CD4-positive, alpha-beta T cell treated with Interleukin-17A for 4 hours (primary cell): Measurements from ENCODE around the gene LDLRAD4.
A peak's percentile ranks its signal among the peaks of the same experiment; 100 is the strongest.

Experiments used
- DNase-seq: peaks from one replicate; pipeline ENCODE4 v3.0.0-alpha.2; 2020; ENCODE audit warnings: mixed read lengths

Gene LDLRAD4

DNA sequence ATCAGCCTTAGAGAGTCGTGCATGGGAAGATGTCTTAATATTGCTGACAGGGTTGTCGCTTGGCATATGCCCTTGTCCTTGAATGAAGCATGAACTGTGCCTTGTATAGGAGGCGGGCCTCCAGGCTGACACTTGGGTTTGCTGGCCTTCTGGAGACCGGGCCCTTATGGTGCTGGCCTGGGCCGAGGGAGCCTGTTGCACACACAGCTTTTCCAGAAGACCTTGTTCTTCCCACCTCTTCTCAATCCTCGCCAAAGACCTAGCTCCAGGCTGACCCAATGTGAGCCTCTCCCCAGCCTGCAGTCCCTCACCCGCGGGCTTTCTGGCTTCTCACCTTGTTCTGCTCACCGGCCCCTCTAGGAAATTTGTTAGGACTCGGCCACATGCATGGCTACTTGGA lies 308.7 kb downstream of the LDLRAD4 start:
- DNase-seq: no peak

DNA sequence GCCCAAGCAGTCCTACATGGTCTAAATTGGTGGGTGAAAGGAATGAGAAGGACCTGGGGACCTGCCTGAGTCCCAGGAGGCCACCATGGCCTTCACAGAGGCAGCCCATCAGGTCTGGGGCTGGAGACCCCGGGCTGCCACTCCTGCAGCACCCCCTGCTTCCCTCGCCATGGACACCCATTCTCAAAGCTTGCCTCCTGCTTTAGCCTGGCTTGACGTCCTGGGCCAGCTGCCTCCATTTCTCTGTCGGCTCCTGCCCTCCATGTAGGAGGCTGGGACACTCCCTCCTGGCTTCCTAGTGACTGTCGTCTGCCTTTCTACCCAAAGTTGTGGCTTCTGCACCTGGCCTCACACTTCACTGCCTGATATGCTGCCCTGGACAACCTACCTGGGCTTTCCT lies 309.2 kb downstream of the LDLRAD4 start:
- DNase-seq: no peak

DNA sequence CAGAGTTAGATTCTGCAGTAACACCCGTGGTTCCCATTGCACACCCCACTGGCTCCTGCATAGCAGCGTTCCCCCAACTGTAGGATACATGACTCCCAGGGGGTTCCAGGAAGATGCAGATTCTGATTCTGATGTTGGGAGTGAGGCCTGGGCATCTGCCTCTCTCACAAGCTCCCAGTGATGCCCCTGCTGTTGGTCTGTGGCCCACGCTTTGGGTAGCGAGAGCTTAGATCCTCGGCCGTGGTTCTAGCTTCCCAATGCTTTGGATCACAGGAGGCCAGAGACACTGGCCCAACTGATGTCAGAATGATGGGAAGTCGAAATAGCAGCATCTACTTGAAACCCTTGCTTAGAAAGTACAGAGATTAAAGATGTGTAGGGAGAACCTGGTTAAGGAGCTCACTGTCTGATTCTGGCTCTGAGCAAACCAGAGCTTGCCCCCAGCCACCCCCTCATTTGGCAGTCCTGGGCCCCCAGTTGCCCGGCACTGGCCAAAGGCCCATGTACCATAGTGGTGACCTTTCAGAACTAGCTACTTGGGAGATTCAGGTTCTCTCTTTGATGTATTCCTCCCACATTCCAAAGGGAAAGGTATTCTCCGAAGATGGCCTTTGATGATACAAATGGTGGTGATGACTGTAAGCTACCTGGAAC lies 310.3 kb downstream of the LDLRAD4 start:
- no peak for DNase-seq

DNA sequence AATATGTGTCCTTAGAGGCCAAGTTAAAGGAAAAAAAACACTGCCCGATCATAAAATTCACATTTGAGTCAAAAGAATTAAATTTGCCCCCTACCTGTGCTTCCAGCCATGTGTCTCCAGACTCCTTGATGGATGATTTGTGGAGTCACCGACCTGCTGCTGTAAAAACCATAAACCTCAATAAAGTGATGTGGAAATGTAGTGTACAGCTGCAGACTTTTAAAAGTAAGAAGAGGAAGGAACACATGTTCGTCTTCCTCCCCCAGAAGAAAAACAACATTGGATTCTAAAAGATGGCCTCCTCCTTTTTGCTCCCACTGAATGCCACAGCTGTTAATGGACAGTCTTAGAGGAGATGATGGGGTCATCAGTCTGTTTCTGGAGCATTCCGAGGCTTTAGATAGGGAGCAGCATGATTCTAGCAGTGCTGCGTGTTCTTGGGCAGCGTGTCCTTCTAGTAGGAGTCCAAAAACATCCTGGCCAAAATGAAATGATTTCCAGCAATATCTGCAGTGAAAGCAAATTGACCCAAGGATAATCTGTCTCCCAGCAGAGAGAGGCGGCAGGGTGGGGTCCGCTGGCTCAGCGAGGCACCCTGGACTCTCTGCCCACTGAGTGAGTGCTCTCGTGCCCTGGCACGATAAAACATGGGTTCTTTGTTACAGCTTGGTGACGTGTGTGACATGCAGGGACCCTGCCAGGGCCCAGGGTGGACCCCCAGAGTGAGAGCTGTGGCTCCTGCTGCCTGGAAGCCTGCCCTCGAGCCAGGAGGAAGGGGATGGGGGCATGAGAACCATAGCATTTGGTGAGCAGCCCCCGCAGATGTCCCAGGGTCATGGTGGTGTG lies 311.7 kb downstream of the LDLRAD4 start:
- DNase-seq: no peak

DNA sequence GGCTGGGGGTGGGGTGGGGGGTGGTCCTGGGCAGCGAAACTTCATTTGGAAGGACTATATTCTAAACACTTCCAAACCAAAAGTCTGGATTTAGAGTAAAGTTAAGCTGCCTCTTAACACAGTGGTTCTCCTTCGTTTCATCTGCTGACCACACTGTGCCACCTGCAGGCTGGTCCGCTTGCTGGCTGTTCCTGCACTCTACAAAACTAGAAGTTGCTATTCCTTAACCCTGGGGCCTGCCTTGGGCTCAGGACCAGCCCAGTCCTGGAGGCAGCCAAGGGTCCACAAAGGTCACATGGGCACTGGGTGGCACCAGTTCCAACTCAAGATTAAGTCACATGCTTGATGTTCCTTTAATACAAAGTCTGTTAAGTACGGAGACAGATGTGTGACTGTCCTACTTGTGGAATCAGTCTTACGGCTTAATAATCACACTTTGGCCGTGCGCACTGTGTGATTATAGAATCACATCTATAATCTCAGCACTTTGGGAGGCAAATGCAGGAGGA lies 312.4 kb downstream of the LDLRAD4 start:
- DNase-seq: peak; percentile 45

DNA sequence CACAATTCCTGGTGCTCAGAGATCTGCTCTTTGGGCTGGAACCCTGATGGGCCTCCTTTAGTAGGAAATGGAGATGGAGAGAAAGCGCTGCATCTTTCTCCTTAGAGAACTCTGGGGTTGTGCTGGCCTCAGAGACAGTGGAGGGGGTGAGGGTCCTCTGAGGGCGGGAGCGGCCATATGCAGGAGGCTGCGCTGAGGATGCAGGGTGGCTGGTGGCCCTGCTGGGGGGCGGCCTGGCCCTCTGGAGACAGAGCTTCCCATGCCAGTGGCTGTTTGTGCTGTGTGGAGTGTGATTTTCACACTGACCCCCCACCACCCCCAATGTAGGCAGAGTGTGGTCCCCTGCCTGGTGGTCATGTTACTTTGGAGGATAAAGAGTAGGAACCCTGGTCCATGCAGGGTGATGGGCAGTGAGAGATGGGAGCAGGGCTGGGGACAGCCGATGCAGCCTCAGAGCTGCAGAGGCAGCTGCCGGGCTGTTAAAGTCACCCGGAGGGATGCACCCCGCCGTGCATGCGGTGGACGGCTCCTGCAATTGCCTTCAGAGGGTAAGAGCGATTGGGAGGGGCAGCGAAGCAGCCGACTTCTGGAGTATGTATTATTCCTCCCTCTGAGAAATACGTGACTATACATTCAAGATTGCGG lies 313.2 kb downstream of the LDLRAD4 start:
- no peak for DNase-seq

DNA sequence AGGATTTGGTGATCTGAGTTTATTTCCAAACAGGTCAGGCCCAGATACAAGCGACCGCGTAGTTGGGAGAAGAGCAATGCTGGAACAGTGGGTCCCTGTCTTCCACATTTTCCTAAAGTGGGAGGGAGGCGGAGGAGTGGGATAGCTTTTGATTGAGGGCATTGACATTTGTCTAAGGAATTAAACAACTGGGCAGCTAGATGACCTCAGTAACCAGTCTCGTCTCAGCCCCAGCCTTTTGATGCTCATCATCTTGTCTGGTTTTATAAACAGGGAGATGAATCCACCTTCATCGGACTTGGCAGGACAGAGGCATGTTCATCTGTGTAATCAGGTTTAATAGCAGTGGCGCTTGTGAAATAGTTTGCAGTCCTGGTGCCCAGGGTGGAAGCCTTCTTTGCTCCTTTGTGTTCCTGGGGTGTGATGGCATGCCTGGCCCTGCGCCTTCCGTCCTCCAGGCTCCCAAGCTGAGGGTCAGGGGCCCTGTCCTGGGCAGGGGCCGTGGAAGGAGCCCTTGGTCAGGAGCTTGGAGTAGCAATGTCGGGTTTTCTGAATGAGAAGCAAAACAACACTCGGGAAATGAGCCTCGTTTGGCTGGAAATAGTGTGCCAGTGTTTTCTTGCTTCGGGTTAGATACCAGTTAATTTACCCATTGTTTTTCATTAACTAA lies 314.0 kb downstream of the LDLRAD4 start:
- no peak for DNase-seq

DNA sequence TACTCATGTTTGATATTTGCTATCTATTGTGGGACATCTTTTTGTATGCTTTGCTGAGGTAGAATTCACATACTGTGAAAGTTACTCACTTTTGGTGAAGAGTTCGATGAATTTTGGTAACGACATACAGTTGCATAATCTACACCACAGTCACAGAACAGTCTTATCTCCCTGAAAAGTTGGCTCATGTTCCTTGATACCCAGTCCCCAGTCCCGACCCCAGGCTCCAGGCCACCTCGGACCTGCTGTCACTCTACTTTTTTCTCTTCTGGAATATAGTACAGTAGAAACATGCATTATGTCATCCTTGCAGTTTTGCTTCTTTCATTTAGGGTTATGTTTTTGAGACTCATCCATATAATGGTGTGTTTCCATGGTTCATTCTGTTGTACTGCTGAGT lies 316.1 kb downstream of the LDLRAD4 start:
- DNase-seq: no peak

DNA sequence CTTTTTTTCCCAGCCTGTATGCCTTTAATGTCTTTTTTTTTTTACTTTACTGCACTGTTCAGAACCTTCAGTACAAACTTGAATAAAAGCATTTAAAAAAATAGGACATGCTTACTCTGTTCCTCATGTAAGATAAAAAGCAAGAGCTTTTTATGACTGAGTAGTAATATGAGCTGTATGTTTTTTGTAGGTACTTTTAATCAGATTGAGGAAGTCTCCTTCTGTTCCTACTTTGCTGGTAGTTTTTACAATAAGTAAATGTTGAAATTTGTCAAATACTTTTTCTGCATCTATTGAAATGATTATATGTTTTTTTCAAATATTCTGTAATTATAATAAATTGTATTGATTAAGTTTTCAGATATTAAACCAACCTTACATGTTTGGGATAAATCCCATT lies 318.0 kb downstream of the LDLRAD4 start:
- DNase-seq: no peak

DNA sequence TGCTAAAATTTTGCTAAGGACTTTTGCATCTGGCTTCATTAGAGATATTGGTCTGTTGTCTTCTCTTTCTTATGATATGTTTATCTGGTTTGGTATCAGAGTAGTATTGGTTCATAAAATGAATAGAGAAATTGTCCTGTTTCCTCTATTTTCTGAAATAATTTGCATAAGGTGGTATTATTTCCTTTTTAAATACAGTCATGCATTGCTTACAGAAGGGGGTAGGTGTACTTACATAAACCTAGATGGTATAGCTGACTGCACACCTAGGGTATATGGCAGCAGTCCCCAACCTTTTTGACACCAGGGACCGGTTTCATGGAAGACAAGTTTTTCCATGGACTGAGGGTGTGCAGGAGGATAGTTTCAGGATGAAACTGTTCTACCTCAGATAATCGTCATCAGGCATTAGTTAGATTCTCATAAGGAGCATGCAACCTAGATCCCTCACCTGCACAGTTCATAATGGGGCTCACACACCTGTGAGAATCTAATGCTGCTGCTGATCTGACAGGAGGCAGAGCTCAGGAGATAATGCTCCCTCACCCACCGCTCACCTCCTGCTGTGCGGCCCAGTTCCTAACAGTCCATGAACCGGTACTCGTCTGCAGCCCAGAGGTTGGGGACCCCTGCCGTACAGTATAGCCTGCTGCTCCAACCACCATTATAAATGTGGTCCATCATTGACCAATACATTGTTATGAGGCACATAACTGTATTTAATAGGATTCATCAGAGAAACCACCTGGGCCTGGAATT lies 318.6 kb downstream of the LDLRAD4 start:
- no peak for DNase-seq

DNA sequence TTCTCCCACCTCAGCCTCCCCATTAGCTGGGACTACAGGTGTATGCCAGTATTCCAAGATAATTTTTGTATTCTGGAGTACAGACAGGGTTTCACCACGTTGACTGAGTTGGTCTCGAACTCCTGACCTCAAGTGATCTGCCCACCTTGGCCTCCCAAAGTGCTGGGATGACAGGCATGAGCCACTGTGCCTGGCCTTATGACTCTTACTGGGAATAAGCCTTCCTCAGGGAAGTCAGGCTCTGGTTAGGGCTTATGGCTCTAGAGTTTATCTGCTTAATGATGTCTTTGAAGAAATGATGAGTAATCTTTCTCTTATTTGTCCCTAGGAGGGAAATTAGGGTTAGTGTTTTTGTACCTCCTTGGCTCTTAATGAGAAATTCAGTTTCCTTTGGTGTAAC lies 320.1 kb downstream of the LDLRAD4 start:
- no peak for DNase-seq

DNA sequence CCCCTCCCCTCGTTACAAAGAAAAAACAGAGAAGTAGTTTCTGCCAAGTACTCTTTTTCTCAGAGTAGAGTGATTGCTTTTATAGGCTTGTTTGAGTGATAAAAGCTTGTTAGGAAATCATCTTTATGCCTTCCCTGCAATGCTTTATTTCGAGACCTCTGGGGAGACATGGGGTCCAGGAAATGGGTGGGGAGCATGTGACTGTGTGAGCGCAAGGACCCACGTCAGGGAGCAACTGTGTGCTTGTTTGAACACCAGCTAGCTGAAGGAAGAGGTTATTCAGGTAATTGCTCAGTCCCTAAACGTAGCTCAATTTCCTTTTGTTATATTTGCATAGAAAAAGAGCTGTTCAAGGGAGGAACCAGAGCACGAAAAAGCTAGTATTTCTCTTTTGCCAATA lies 320.5 kb downstream of the LDLRAD4 start:
- DNase-seq: peak; percentile 55

DNA sequence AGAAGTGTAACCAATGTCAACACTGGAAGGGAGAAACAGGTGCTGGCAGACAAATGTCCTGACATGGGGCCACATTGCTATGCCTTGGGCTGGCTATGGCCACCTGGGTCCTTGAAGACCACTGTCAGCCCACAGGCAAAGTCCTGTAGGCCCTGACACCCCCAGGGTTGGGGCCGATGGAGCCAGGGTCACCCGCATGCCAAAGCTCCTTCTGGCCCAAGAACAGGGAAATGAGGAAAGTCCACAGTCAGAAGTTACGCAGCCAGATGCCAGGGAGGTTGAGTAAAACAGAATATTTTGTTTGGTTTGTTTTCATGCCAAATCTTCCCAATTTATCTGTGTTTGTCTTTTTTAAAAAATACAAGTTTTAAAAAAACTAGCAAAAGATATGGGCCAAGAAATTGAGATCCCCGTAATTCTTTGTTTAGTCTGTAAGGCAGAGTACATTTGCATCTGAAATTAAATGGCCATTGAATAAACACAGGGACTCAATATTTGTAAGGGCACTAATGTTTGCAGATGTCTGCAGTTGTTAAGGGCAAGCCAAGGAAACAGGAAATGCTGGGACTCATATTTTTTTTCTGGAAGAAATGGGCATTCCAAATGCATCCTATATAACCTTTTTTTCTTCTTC lies 321.4 kb downstream of the LDLRAD4 start:
- no peak for DNase-seq

DNA sequence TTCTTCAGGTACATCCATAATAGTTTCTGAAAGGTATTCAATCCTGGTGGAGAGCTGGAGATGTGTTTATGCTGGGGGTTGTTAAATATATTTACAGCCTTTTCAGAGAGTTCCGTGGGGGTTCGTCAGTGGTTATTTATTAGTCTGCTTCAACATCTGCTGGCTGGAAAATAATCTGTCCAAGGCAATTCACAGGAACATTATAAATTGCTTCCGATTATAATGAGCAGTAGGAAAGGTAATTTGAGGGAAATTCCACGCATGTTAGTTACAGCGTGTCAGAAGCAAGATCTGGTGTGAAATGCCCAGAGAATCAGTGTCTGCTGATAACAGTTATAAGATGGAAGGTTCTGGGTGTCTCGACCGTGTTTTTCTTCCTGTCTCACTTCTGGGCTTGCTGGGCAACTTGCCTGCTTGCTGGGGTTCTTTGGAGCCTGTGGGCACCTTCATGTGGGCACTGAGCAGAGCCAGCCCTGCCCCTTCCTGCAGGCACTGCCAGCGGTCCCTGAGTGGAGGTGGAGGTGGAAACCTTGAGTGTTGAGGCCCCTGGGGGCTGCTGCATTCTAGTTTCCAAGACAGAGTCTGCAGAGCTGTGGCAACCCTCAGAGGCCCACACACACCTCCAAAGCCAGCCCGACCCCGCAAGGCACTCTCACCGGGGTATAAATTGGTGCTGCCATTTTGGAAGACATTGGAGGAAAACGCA lies 322.1 kb downstream of the LDLRAD4 start:
- DNase-seq: peak; percentile 47

DNA sequence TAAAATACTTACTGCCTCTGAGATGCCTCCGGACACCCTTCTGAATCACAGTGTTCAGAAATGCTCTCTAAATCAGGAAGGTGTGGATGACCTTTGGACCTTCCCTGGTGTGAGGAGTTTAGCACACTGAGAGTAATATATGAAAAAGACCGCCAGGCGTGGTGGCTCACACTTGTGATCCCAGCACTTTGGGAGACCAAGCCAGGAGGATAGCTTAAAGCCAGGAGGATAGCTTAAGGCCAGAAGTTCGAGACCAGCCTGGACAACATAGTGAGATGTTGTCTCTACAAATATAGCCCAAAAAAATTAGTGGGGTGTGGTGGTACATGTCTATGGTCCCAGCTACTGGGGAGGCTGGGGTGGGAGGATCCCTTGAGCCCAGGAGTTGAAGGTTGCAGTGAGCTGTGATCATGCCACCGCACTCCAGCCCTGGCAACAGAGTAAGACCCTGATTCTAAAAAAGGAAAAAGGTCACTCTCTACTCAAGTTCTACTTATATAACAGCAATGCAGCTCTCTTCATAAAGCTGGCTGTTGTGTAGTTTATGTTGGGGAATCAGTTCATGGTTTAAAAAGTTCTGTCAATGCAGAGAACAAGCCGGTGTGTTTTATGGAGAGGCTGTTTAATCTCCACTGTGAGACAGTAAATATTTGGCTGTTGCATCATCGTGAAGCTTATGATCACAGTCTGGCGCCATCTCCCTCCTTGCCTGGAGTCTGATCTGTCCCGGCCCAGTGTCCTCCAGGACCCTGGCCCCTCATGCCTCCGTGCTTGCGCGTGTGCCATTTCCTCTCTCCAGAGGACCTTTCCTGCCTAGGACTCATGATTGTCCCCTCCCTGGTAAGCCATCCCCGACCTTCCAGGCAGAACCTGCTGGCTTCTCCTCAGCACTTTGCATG lies 323.3 kb downstream of the LDLRAD4 start:
- DNase-seq: no peak

DNA sequence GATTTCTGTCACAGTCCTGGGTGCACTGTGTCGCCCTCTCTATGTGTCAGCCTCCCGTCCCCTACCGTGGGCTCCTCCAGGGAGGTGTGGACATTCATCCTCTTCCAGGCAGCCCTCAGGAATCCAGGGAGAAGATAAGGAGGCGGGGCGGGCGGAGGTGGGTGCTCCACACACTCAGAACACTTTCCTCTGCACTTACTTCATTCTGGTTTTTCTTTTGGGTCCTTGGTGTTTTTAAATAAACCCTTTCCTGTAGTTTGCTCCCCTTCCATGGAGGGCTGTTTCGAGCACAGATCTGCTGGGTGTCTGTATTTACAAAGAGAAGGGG lies 323.9 kb downstream of the LDLRAD4 start:
- DNase-seq: no peak

DNA sequence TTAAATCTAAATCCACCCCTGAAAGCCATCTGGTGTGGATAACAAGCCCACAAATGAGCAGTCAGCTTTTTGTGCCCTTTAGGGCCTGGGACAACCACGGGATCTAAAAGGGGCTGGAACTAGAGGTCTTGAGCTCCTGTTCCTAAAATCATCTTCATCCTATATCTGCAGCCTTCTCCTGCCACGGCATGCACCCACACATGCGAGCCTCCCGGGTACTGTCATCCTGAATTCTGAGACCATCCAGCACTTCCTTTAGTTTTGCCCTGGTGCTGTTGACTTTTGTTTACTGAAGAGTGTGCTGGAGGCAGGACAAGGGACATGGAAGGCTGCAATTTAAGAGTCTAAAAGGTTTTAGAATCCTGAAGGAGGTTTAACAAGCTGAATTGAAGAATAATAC lies 324.6 kb downstream of the LDLRAD4 start:
- no peak for DNase-seq

DNA sequence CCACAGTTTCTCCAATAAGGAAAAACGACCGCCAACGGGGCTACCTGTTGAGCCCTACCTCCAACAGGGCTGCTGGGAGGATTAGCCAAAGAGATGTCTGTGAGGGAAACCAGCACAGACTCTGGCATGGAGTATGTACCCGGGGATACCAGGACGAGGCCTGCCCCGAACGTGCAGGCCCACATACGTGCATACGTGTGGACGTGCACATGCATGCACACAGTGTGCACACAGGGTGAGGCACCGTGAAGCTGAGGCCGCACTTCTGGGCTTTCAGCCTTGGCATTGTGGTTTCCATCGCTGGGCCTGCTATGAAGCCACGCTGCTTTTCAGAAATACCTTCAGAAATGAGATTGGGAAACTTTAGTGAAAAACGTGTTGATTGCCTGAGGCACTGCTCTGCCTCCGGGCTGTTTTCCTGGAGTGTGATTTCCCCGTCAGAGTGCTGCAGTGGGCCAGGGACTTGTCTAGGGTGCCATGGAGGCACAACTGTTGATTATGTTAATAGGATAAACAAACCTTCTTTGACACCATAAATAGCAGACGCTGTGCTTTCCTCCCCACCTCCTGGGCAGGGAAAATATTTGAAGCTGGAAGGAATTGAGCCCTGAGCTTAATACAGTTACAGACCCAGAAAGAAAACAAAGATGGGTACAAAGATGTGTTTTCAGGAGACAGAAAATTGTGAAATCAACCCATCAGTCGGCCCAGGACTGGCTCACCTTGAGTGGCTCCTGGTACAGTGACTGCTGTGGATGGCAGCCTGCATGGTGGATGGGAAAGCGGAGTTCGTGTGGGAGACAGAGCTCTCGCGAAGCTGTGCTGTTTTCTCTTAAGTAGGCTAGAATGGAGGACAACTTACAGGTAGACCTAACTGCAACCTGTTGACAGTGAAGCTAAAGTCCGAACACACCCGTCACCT lies 325.5 kb downstream of the LDLRAD4 start:
- DNase-seq: no peak

DNA sequence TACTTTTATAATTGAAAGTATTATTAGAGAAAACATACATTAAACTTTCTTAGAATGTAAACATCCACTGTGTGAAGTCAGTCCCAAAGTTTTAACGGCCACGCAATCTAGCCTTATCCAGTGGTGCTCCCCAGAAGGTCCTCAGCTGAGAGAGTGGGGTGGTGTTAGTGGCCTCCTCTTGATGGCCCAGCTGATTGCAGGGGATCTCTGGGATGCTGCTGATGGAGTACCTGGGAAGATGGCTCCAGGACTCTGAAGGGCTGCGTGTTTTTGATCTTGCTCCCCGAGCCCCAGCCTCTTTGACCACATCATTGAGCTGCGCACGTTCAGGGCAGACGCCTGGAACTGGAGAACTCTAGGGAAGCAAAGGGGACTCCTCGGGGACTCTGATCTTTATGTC lies 326.4 kb downstream of the LDLRAD4 start:
- DNase-seq: no peak
